SHP77 (cell line): ENCODE results near the gene TSGA10IP.
"Not testable (repeated sequence)": the region's sequence is repeated elsewhere in the genome, so short reads cannot be mapped to it uniquely, and the experiment has no call there.

ENCODE experiments used
- DNase-seq, 2 experiments: peaks; one replicate each; lab custom pipeline; 2025; lab: John Stamatoyannopoulos, UW

Gene TSGA10IP

DNA sequence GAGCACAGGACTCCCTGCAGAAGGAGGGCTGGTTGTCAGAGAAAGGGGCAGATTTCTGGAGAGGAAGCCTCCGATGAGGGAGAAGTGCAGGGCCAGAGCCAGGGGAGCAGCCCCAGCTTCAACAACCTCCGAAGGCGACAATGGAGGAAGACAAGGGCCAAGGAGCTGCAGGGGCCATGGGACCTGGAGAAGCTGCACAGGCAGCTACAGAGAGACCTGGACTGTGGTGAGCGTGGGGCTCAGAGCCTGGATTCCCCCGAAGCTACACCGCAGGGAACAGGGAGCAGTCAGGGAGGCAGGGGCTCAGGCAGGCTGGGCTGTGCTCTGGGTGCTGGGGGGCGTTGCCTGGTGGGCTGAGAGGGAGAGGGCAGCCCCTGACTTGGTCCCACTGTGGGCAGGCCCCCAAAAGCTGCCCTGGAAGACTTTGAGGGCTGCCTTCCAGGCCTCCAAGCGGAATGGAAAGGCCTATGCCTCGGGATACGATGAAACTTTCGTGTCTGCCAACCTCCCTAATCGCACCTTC is 2.4 kb downstream of the TSGA10IP start:
- DNase-seq, result no peak

DNA sequence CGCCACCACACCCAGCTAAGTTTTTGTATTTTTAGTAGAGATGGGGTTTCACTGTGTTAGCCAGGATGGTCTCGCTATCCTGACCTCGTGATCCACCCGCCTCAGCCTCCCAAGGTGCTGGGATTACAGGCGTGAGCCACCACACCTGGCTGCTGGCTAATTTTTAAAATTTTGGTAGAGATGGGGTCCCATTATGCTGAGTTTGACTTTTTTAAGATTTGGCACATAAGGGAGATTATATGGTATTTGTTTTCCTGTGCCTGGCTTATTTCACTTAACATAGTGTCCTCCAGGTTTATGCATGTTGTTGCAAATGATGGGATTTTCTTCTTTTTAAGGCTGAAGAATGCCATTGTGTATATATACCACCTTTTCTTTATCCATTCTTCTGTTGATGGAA is 5.4 kb downstream of the TSGA10IP start:
- not testable (repeated sequence) for DNase-seq

DNA sequence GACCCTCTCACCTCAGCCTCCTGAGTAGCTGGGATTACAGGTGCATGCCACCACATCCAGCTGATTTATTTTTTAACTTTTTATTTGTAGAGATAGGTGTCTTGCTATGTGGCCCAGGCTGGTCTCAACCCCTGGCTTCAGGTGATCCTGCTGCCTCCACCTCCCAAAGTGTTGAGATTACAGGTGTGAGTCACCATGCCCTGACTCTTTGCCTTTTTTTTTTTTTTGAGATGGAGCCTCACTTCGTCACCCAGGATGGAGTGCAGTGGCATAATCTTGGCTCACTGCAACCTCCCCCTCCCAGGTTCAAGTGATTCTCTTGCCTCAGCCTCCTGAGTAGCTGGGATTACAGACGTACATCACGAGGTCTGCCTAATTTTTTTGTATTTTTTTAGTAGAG is 6.4 kb downstream of the TSGA10IP start:
- DNase-seq, result not testable (repeated sequence)

DNA sequence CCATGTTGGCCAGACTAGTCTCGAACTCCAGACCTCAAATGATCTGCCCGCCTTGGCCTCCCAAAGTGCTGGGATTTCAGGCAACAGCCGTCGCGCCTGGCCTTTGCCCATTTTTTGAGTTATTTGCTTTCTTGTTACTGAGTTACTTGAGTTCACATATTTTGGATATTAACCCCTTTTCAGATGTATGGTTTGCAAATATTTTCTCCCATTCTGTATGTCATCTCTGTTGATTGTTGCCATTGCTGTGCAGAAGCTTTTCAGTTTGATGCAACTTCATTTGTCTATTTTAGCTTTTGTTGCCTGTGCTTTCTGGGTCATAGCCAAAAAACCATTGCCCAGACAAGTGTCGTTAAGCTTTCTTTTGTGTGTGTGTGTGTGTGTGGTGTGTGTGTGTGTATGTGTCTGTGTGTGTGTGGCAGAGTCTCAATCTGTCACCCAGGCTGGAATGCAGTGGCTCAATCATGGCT is 6.8 kb downstream of the TSGA10IP start:
- DNase-seq, result no peak

DNA sequence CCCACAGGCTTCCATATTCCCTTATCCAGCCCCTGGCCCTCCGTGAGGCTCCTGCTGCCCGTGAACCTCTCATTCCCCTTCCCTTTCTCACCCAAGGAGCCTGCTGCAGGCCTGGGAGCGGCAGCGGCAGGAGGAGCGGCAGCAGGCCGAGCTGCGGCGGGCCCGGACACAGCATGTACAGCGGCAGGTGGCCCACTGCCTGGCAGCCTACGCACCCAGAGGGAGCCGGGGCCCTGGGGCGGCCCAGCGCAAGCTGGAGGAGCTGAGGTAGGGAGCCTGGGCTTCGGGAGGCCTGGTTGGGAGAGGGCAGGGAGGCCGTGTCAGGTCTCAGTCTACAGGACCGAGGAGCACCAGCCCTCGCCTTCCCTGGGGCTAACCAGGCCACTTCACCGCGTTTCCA is 8.2 kb downstream of the TSGA10IP start:
- DNase-seq, result no peak

DNA sequence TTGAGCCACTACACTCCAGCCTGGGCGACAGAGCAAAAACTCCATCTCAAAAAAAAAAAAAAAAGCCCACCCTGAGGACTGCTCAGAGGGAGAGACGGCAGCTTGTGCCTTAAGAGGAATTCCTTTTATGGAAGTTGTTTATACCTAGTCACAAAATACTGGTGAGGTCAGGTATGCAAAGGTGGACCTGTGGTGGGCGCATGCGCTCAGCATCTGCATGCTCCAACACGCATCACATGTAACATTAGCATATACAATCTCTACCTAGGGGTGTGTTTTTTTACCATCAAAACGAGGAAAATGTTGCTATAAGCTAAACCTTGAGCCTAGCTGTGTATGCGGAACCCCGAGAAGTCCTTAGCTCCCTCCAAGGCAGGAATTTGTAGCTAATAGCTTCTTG is 9.5 kb downstream of the TSGA10IP start:
- no peak for DNase-seq

DNA sequence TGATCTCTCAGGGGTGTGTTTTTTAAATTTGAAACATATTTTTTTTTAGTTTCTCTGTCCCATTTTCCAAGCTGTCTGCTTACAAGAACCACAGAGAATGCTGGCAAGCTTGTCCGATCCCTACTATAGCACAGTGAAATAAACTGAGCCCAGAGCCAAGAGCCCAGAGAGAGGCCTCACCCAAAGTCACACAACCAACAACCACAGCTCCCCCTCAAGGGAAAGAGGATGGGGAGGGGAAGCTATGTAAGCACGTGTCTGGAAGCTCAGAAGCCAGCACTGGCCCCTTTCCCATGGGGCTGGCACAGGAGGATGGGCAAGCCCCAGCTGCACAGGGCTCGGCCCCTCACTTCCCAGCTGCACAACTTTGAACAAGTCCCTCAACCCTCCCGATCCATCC is 13.0 kb downstream of the TSGA10IP start:
- no peak for DNase-seq

DNA sequence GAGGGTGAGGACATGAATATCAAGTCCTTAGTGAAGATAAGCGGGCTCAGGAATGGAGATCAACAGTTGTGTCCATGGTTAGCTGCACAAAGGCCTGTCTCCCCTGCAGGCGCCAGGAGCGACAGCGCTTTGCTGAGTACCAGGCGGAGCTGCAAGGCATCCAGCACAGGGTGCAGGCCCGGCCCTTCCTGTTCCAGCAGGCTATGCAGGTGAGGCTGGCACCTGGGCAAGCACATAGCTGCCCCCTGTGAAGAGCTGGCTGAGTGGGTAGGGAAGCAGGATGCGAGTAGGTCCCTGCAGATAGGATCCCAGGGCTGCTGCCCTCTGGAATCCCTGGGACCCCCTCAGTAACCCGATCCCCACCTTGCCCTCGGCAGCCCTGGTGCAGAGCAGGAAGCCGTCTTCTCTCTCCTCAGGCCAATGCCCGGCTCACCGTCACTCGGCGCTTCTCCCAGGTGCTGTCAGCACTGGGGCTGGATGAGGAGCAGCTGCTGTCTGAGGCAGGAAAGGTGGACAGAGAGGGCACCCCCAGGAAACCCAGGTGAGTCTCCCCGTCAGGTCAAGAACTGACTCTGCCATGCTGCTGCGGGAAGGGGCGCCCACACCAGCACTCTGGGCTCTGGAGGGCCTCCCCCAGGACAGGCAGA is 13.6 kb downstream of the TSGA10IP start:
- DNase-seq, result no peak

DNA sequence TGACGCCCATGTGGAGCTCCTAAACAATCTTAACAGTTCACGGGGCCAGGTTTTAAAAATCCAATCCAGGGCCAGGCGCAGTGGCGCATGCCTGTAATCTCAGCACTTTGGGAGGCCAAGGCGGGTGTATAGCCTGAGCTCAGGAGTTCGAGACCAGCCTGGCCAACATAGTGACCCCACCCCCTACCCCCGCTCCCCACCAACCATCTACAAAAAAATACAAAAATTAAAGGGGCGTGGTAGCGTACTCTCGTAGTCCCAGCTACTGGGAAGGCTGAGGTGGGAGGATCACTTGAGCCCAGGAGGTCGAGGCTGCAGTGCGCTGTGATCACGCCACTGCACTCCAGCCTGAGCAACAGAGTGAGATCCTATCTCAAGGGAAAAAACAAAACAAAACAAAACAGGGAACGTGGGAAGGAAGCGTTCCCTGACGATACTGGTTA is 15.6 kb downstream of the TSGA10IP start:
- DNase-seq, result no peak

DNA sequence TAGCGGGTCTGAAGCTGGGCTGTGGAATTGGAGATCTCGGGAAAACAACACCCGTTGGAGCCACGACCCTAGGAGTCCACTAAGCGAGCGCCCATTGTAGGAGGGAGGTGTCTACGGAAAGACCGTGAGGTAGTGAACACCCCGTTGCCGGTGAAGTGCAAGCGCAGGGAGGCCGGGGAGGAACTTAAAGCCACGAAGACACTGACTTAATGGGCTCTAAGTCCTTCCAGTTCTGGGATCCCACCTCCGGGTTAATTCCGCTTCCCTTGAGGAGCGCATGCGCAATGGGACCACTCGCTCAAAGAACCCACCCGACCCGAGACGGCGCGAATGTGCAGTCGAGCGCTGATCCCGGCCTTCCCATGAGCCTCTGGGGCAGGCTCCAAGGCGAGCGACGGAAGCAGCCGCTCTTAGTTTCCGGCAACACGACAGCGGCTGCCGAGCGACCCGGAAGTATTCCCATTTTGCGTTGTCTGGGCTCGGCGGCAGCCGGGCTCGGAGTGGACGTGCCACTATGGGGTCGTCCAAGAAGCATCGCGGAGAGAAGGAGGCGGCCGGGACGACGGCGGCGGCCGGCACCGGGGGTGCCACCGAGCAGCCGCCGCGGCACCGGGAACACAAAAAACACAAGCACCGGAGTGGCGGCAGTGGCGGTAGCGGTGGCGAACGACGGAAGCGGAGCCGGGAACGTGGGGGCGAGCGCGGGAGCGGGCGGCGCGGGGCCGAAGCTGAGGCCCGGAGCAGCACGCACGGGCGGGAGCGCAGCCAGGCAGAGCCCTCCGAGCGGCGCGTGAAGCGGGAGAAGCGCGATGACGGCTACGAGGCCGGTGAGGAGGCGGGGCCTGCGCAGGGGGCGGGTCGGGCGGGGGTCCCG is 16.2 kb downstream of the TSGA10IP start, which contains the start of gene SART1:
TSS of gene SART1 (plus strand) at position 468 of the 874 bp plus-strand sequence. CDS start at position 515, 47 bp downstream.
- DNase-seq, result peak; percentile 95 to 97

DNA sequence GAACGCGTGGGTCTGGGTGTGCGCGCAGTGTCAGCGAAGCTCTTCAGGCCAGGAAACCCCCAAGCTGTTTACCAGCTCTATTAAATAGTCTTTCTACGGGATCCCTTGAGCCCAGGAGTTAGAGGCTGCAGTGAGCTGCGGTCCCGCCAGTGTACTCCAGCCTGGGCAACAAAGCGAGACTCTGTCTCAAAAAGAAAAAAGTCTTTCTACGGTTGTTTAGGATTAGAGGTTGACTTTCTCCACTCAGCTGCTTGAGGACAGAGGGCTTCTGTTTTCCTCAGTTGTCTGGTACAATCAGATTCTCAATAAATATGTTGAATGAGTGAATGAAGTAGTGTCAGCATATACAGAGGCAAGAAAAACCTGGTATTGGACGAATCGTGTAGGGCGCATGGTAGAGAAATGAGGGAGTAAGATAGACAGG is 16.9 kb downstream of the TSGA10IP start:
- no peak for DNase-seq

DNA sequence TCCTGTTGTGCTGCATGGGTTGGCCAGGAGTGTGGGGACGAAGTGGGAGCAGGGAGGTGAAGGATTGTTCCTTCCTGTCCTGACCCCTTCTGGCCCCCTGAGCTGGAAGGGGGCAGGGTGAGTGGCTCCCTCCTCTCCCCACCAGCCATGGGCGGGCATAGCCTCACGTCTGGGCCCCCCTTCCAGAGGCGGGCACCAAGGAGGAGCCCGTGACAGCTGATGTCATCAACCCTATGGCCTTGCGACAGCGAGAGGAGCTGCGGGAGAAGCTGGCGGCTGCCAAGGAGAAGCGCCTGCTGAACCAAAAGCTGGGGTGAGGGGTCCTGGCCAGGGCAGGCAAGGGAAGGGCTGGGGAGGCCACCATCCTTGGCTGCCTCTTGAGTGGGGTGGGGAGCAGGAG is 19.6 kb downstream of the TSGA10IP start:
- DNase-seq, result no peak

DNA sequence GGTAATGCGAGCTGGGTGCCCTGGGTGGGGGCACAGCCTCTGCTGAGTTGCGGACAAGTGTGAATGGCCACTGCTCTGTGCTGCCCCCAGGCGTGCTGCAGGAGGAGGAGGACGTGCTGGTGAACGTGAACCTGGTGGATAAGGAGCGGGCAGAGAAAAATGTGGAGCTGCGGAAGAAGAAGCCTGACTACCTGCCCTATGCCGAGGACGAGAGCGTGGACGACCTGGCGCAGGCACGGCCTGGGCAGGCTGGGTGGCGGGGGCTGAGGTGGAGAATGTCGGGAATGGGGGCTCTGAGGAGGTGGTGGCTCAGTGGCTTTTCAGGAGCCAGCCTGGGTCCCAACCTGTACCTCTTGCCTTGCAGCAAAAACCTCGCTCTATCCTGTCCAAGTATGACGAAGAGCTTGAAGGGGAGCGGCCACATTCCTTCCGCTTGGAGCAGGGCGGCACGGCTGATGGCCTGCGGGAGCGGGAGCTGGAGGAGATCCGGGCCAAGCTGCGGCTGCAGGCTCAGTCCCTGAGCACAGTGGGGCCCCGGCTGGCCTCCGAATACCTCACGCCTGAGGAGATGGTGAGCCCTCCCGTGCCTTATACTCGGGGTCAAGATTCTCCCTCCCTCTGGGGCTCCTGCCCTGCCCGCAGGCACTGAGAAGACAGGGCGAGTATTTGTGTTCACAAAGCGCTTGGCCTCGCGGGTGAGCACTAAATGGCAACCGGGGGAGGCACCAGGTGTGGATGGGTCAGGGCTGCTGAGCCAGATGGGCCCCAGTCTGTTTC is 20.9 kb downstream of the TSGA10IP start:
- DNase-seq, result no peak

DNA sequence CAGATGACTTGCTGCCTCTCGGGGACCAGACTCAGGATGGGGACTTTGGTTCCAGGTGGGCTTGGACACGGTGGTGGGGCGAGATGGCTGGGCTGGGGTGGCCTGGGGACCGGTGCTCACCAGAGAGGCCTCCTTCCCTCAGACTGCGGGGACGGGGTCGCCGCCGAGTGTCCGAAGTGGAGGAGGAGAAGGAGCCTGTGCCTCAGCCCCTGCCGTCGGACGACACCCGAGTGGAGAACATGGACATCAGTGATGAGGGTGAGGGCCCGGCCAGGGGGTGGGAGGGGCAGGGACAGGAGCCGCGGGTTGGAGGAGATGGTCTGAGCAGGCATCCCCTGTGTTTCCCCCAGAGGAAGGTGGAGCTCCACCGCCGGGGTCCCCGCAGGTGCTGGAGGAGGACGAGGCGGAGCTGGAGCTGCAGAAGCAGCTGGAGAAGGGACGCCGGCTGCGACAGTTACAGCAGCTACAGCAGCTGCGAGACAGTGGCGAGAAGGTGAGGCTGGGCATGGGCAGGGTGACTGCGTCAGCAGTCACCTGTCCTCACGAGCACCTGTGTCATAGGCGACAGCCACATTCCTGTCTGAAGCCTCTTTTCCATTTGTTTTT is 22.2 kb downstream of the TSGA10IP start:
- no peak for DNase-seq

DNA sequence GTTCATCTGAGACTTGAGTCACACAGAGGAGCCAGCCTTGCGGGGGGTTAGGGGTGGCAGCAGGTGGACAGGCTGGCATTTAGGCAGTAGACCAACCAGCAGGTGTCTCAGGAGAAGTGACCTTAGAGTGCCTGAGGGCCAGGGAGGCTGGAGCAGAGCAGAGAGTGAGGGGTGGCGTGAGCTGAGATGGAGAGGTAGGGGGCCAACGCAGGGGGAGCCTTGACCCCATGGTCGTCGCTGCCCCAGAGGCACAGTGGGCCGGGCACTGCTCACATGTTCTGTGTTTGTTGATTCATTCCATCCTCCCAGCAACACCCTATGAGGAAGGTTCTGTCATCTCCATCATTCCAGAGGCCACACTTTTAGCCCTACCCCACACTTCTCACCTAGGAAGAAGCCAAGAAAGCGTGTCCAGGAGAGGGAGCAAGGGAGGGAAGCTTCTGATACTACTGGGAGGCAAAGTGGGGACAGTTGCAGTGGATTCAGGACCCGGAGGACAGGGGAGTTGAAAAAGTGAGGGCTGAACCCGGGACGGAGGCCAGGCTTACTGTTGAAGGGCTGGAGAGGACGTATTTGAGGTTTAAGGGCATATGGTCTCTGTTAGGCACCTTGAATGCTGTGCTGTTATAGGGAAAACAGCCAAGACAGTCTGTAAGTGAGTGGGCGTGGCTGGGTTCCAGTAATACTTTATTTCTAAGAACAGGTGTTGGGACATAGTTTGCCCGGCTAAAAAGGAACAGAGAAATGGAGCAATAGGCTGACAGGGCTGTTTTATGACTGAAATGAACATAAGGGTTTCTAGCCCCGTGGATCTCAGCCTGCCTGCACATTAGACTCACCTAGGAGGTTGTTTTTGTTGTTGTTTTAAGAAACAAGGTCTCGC is 23.6 kb downstream of the TSGA10IP start:
- no peak for DNase-seq

DNA sequence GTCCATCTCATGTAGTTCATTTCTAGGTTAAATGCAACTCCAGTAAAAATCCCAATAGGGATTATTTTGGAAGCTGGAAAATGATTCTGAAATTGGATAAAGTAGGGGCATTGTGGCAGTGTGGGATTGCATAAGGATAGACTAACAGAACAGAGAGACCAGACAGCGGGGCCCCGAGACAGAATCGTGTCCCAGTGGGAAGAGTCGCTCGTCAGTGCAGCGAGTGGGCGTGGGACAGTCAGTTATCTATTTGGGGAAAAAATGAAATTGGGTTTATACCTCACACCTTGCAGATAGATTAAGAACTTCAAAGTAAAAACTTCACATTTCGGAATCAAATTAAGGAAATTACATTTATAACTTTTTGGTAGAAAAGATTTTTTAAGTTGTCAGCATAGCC is 26.8 kb downstream of the TSGA10IP start:
- no peak for DNase-seq

DNA sequence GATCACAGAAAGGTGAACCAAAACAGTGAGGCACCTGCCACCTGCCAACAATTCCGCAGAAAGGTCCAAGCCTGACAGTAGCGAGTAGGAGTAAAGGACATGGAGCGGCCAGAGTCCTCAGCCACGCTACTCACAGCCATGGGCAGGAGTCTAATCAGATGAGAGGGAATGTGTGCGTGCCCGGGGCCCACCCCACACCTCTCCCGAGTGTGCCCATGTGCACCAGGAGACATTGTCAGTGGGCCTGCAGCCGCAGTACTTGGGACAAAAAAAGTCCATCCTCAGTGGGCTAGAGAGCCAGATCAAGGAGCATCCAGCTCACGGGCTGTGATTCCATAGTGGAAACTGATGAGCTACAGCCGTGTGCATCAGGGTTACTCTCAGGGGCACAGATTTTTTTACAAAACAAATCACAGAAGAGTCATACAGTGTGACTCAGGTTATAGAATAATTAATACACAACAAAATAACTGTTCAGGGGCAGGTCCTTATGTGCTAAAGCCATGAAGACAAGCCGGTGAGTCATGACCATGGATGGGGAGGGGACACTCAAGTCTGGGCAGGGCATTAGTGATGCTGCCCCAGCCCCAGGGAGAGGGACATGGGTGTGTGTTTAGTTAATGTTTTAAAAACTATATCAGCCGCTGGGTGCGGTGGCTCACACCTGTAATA is 28.3 kb downstream of the TSGA10IP start:
- DNase-seq, result no peak

DNA sequence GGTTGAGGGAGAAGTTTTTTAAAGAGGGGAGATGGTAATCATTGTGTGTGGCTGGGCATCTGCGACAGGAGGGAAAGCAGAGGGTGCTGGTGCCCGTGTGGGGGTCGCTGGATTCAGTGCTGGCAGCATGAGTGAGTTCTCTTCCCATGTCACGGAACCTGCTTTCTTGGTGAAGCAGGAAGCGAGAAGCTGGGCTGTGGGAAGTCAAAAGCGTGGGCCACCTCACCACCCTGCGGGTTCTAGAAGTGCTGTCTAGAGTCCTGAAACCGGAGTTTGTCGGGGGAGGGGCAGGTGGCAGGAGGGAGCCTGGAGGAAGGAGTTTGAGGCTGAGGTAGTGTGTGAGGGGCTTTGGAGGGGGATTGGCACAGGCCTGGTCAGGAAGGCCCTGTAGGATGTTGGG is 30.5 kb downstream of the TSGA10IP start:
- no peak for DNase-seq

DNA sequence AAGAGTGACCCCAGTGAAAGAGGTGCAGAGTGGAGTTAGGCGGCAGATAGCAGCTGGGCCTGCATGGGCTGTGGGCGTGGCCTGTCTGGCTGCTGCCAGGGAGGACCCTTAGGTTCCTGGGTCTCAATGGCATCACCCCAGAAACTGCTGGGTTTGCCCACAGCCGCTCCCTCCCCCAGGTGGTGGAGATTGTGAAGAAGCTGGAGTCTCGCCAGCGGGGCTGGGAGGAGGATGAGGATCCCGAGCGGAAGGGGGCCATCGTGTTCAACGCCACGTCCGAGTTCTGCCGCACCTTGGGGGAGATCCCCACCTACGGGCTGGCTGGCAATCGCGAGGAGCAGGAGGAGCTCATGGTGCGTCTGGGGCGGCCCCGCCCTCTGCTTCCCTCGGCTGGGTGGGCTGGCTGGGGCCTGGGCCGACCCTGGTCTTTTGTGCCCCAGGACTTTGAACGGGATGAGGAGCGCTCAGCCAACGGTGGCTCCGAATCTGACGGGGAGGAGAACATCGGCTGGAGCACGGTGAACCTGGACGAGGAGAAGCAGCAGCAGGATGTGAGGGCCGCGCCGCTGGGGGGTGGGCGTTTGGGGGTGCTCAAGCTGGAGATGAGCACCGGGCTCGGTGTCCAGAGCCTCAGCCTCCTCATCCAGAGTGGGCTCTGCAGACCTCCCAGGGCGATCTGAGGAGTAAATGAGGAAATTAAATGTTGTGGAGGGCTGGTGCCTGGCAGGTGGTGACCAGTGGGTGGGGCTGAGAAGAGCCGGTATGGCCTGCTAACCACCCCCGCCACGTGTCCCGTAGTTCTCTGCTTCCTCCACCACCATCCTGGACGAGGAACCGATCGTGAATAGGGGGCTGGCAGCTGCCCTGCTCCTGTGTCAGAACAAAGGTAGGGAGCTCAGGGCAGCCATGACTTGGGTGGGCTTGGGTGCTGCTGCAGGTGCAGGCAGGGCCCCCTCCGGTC is 31.2 kb downstream of the TSGA10IP start:
- no peak for DNase-seq
